Kidney (tissue), 14 donors: ENCODE results near the gene PPP1R11. TPM values are rescaled to one million over a fixed set of nuclear protein-coding genes. Genes with fewer than 3 reads are reported as not detected.

Experiments
- DNase-seq, 5 donors: peaks; one replicate each; pipeline ENCODE4 v3.0.0-alpha.2; 2013 to 2020
- FAIRE-seq: peaks from 2 replicates; lab custom pipeline; 2012; peaks lifted over from hg19 to GRCh38; lab: Jason Lieb, UNC
- H3K27ac ChIP-seq, 2 donors: one replicate each; pipeline ENCODE4 v1.7.0; 2013; ENCODE audit warnings: low read depth in 2 of 2, low read length in 2 of 2, inconsistent platforms in 1 of 2
- H3K27me3 ChIP-seq: one replicate; pipeline ENCODE4 v1.7.1; 2013; ENCODE audit warnings: low read length, inconsistent platforms; ENCODE audit not compliant: control insufficient read depth, insufficient read depth
- H3K36me3 ChIP-seq, 3 donors: one replicate each; pipeline versions ENCODE4 v1.7.0 to v1.7.1; 2013; ENCODE audit warnings: low read length in 3 of 3, control low read depth in 1 of 3, inconsistent platforms in 1 of 3; ENCODE audit not compliant: insufficient read depth in 3 of 3, control insufficient read depth in 2 of 3
- H3K4me1 ChIP-seq, 3 donors: one replicate each; pipeline versions ENCODE4 v1.7.0 to v1.7.1; 2013; ENCODE audit warnings: low read length in 3 of 3, inconsistent platforms in 1 of 3, low read depth in 1 of 3; ENCODE audit not compliant: control insufficient read depth in 2 of 3, insufficient read depth in 2 of 3
- H3K4me3 ChIP-seq, 3 donors: one replicate each; pipeline versions ENCODE4 v1.7.0 to v1.8.1; 2013; ENCODE audit warnings: low read length in 3 of 3, control low read depth in 1 of 3, inconsistent platforms in 1 of 3
- H3K9ac ChIP-seq, 3 donors: one replicate each; pipeline versions ENCODE4 v1.7.0 to v1.7.1; 2013; ENCODE audit warnings: low read length in 3 of 3, control low read depth in 1 of 3, inconsistent platforms in 1 of 3
- H3K9me3 ChIP-seq, 3 donors: one replicate each; pipeline versions ENCODE4 v1.7.0 to v1.7.1; 2013; ENCODE audit warnings: low read length in 3 of 3, control low read depth in 1 of 3, inconsistent platforms in 1 of 3; ENCODE audit not compliant: control insufficient read depth in 2 of 3, insufficient read depth in 1 of 3
- CTCF ChIP-seq: IDR thresholded peaks from 3 replicates; pipeline ENCODE4 v1.5.1; 2012; ENCODE audit warnings: mild to moderate bottlenecking, moderate library complexity, borderline replicate concordance; ENCODE audit not compliant: insufficient read depth; ENCODE audit errors: extremely low read depth
- intact Hi-C: fragments of 100-400 bp; cut with DNase I; formaldehyde crosslinking; loops from one replicate; pipeline ENCODE4 v1.11.1; 2022
- polyA plus RNA-seq: library from polyadenylated mRNA; stranded (reverse); fragments of 350-450 nt; fragmentation: Illumina TruSeq; extraction: RNeasy Lipid Tissue Mini Kit (QIAGEN cat#74804); gene quantifications from one replicate; pipeline ENCODE4 v1.2.3, GENCODE V29; 2014; ENCODE audit warnings: low read depth, low replicate concordance; ENCODE audit not compliant: insufficient read depth
- total RNA-seq: library from RNA; stranded (reverse); fragmentation: NEBNext Ultra II Directional; extraction: Animal tissue kit (Norgen Biotek cat#: 25700); gene quantifications from one replicate; pipeline ENCODE4 v1.2.1, GENCODE V29; 2021
- donor health status: control.
- donor health status: control.
- donor health status: control.
- donor health status: control.
- donor health status: control.
- donor health status: DM: yes; HTN: yes; CAD: no.
- donor health status: Normal renal cell carcinoma (clear cell type).

Gene PPP1R11
- total and polyA plus RNA-seq, 2 donors from 2014 or later, result 71.6 to 78.3 TPM

- Histone ChIP-seq H3K27me3 (peaks cover 57% of the 10 kb centered on the region), H3K4me3 (peak within 1 kb of the TSS in 1 of 3 donors; percentile 21), H3K9ac (no peak within 1 kb of the TSS), H3K9me3 (no peaks in the 10 kb centered on the region), H3K27ac (no peak within 1 kb of the TSS), H3K4me1 (peaks cover 0 to 8% (median 3%) of the 10 kb centered on the region in 3 donors), H3K36me3 (no peaks in the 10 kb centered on the region)
- TF ChIP-seq CTCF, result no peak
- FAIRE-seq (no peak), DNase-seq (peak in 3 of 5 donors; percentile 19 to 78 (median 25))
- intact Hi-C loops, result no loop called here
Observed at GRCh38 chr6:30075094-30075789, 8.2 kb downstream of the PPP1R11 start, which contains the start of gene RNF39. TSS of gene RNF39 (minus strand) at chr6:30075769. CDS start at chr6:30075585, 184 bp downstream.

GRCh38 chr6:30075790-30076732, 9.1 kb downstream of the PPP1R11 start:
- H3K27me3 ChIP-seq, result peaks cover 57% of the 10 kb centered on the region
- no peak for TF ChIP-seq CTCF
- intact Hi-C loops, result no loop called here
- H3K4me3 ChIP-seq, result no peak overlapping the region
- no peak overlapping the region for H3K9ac ChIP-seq
- peaks cover 0 to 8% (median 3%) of the 10 kb centered on the region in 3 donors for H3K4me1 ChIP-seq
- no peak overlapping the region for H3K27ac ChIP-seq
- DNase-seq, result peak in 2 of 5 donors; percentile 12 to 88
- FAIRE-seq, result no peak
- H3K9me3 ChIP-seq, result no peaks in the 10 kb centered on the region
- no peaks in the 10 kb centered on the region for H3K36me3 ChIP-seq

GRCh38 chr6:30077218-30077617, 10.2 kb downstream of the PPP1R11 start:
- no peak for DNase-seq
- no peaks in the 10 kb centered on the region for H3K36me3 ChIP-seq
- TF ChIP-seq CTCF, result no peak
- no peak overlapping the region for H3K27ac ChIP-seq
- FAIRE-seq, result no peak
- peaks cover 50% of the 10 kb centered on the region for H3K27me3 ChIP-seq
- no peak overlapping the region for H3K9ac ChIP-seq
- H3K4me1 ChIP-seq, result peaks cover 0 to 8% (median 3%) of the 10 kb centered on the region in 3 donors
- H3K9me3 ChIP-seq, result no peaks in the 10 kb centered on the region
- intact Hi-C loops, result no loop called here
- H3K4me3 ChIP-seq, result no peak overlapping the region
